ENCODE measurements around the gene GPR155.

GRCh38 chr2:174442546-174443510 is 44.0 kb downstream of the GPR155 start:
- TF ChIP-seq POLR2A (IDR thresholded peaks at IDR 0.05; ENCODE audit: low read depth, low read length) (no peak), POLR2AphosphoS5 (IDR thresholded peaks at IDR 0.05; ENCODE audit: low read depth, low read length) (no peak), TAF1 (IDR thresholded peaks at IDR 0.05; ENCODE audit: borderline replicate concordance, low read depth, low read length) (no peak)
